Psoas muscle (tissue), 8 donors: Measurements from ENCODE around the gene SAMD13. TPM values are rescaled to one million over a fixed set of nuclear protein-coding genes. Genes with fewer than 3 reads are reported as not detected.

Experiments
- ATAC-seq, 4 donors: fragments of 200-7000 bp; cut with Tn5 transposase; one replicate each; pipeline ENCODE4 v1.9.1; 2020; ENCODE audit warnings: moderate library complexity in 3 of 4, mild to moderate bottlenecking in 2 of 4
- DNase-seq, 2 donors: peaks; one replicate each; pipeline ENCODE4 v3.0.0-alpha.2; 2020
- H3K27ac ChIP-seq: fragments of 200-600 bp; one replicate; pipeline ENCODE4 v1.8.0; 2022
- H3K27me3 ChIP-seq, 3 donors: fragments of 200-600 bp in 1 of 3; one replicate each; pipeline versions ENCODE4 v1.6.1 to v1.8.0; 2013 to 2022; ENCODE audit warnings: low read length in 2 of 3, mild to moderate bottlenecking in 2 of 3, moderate library complexity in 1 of 3; ENCODE audit not compliant: insufficient read depth in 3 of 3
- H3K36me3 ChIP-seq, 2 donors: fragments of 200-600 bp in 1 of 2; one replicate each; pipeline versions ENCODE4 v1.6.1 to v1.8.0; 2013 to 2022; ENCODE audit warnings: low read depth in 1 of 2, mild to moderate bottlenecking in 1 of 2, moderate library complexity in 1 of 2; ENCODE audit not compliant: insufficient read depth in 1 of 2
- H3K4me1 ChIP-seq: fragments of 200-600 bp; one replicate; pipeline ENCODE4 v1.8.0; 2022
- H3K4me3 ChIP-seq: fragments of 200-600 bp; one replicate; pipeline ENCODE4 v1.8.0; 2022; ENCODE audit warnings: mild to moderate bottlenecking
- H3K9me3 ChIP-seq: fragments of 200-600 bp; one replicate; pipeline ENCODE4 v1.8.0; 2022
- WGBS, 3 donors: extraction: QIAGEN DNeasy Blood & Tissue Kit; methylation state at CpG; one replicate each; pipeline versions ENCODE4 v1.1.6 to v1.1.7; 2013; 5-methylcytosine and 5-hydroxymethylcytosine counted together
- intact Hi-C, 2 donors: fragments of 100-400 bp; cut with DNase I; formaldehyde crosslinking; loops; one replicate each; pipeline versions ENCODE4 v1.11.0 to v1.14.2; 2022
- polyA plus RNA-seq, 3 donors: library from polyadenylated mRNA; stranded (reverse); fragments of 200-250 nt; gene quantifications; one replicate each; pipeline ENCODE4 v1.2.3, GENCODE V29; 2013
- total RNA-seq, 4 donors: library from RNA; stranded (reverse); fragmentation: NEBNext Ultra II Directional in 2 of 4; extraction: Animal tissue kit (Norgen Biotek cat#: 25700) in 2 of 4; gene quantifications; one replicate each; pipeline versions ENCODE4 v1.2.1 to v1.2.4, GENCODE V29; 2021 to 2023
- TF ChIP-seq, protein P1 (sequence below): fragments of 200-600 bp; IDR thresholded peaks from one replicate; pipeline ENCODE4 v1.8.0; 2022; ENCODE audit warnings: antibody characterized with exemption
- donor health status: healthy with polysubstance abuse.
- donor health status: DM: no; HTN: no; CAD: no; lungs with moderate emphysema.
- donor health status: Bipolar disorder and iron deficiency.
- donor health status: healthy.
- donor health status: DM: yes; HTN: yes; CAD: no.
- donor health status: DM: no; HTN: no; CAD: no.
- donor health status: DM: no; HTN: no; CAD: no.
- donor health status: DM: yes; HTN: yes; CAD: no.

Gene SAMD13
- total and polyA plus RNA-seq, 7 donors: 0.53 to 6.8 (median 1.7) TPM

DNA sequence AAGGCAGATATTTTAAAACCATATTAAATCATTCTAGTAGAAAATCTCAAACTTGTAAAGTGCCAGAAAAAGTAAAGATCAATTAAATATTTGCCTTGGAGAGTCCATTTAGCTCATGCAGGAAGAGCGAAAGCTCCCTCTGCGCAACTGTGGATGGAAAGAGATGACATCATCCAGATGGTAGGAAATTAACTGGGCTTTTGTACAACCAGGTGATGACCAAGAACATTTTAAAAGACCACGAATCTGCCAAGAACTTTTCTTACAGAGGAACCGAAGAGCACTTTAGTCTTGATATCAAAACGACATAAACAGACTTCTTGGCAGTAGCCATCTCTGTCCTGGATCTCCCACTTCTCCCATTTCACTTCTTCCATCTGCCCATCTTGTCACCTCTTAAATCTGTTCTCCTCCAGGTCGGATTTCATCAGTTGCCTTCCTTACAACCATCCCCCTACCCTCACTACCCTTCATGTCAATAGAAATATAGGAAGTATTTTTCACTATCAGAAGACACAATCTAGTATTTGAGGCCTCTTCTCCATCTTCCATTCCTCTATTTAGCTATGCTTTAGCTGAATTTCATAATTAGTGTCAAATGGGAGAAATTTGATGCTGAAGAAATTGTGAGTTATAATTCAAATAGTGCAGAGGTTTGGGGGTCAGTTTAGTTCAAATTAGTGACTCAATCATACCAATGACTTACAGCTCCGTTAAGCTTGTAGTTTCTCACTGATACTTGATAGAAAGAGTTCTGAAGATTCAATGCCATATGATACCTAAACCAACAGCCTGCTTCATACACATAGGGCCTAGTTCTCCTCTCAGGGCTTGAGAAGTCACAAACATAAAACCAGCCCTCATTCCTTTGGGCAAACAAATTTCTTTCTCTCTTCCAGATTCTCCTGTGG, 74.7 kb downstream of the SAMD13 start:
- intact Hi-C loops: loop anchor here in 1 of 2 donors (10.0 kb wide), 1 partner anchor 71 kb away; the partner anchor contains the start of gene SAMD13

DNA sequence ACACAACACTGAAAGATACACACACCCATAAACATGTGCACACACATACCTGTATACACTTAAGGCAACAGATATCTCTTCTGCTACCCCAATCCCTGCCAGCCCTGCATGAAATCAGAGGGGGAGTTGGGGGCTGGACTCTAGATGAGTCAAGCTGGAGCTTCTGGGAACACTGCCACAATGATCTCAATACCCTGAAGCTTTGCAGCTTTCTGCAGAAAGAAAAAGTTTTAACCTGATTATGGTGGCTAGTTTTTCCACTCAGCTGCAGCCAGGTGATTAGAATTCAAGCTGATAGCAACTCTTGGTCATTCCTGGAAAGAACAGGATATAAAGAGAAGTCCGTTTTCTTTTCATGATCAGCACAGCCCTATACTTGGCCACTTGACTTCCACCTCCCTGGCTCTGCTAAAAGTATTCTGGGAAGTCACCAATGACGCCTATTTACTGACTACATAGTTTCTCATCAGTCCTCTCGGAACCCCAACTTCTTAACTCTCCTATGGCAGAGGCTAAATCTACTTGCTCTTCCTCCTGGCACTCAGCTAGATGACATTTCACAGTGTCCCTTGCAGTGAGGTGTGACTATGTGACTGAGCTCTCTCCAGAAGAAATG, 76.1 kb downstream of the SAMD13 start:
- Histone ChIP-seq H3K36me3 (no peaks in the 10 kb centered on the region), H3K4me3 (no peak overlapping the region), H3K4me1 (peaks cover 32% of the 10 kb centered on the region), H3K9me3 (no peaks in the 10 kb centered on the region), H3K27me3 (no peaks in the 10 kb centered on the region), H3K27ac (no peak overlapping the region)
- ATAC-seq (peak in 2 of 4 donors; percentile 30 to 41), DNase-seq (no peak)
- TF ChIP-seq, protein P1, sequence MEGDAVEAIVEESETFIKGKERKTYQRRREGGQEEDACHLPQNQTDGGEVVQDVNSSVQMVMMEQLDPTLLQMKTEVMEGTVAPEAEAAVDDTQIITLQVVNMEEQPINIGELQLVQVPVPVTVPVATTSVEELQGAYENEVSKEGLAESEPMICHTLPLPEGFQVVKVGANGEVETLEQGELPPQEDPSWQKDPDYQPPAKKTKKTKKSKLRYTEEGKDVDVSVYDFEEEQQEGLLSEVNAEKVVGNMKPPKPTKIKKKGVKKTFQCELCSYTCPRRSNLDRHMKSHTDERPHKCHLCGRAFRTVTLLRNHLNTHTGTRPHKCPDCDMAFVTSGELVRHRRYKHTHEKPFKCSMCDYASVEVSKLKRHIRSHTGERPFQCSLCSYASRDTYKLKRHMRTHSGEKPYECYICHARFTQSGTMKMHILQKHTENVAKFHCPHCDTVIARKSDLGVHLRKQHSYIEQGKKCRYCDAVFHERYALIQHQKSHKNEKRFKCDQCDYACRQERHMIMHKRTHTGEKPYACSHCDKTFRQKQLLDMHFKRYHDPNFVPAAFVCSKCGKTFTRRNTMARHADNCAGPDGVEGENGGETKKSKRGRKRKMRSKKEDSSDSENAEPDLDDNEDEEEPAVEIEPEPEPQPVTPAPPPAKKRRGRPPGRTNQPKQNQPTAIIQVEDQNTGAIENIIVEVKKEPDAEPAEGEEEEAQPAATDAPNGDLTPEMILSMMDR: no peak
- 15 to 29% (median 15%) methylated on average over 3 of the region's 3 CpGs for WGBS, 3 donors
- intact Hi-C loops: loop anchor here in 1 of 2 donors (10.0 kb wide), 1 partner anchor 73 kb away; the partner anchor contains the start of gene SAMD13

More for the DNA sequence above, 74.7 kb downstream of the SAMD13 start:
- peak; percentile 45 to 71 (median 64) for ATAC-seq
- Histone ChIP-seq H3K4me3 (no peak overlapping the region), H3K36me3 (no peaks in the 10 kb centered on the region), H3K27me3 (no peaks in the 10 kb centered on the region), H3K9me3 (no peaks in the 10 kb centered on the region), H3K27ac (peak overlapping the region; percentile 65), H3K4me1 (peaks cover 32% of the 10 kb centered on the region)
- DNase-seq: no peak
- WGBS, 3 donors: 25 to 28% (median 27%) methylated on average over 7 of the region's 7 CpGs
- TF ChIP-seq, protein P1: no peak

DNA sequence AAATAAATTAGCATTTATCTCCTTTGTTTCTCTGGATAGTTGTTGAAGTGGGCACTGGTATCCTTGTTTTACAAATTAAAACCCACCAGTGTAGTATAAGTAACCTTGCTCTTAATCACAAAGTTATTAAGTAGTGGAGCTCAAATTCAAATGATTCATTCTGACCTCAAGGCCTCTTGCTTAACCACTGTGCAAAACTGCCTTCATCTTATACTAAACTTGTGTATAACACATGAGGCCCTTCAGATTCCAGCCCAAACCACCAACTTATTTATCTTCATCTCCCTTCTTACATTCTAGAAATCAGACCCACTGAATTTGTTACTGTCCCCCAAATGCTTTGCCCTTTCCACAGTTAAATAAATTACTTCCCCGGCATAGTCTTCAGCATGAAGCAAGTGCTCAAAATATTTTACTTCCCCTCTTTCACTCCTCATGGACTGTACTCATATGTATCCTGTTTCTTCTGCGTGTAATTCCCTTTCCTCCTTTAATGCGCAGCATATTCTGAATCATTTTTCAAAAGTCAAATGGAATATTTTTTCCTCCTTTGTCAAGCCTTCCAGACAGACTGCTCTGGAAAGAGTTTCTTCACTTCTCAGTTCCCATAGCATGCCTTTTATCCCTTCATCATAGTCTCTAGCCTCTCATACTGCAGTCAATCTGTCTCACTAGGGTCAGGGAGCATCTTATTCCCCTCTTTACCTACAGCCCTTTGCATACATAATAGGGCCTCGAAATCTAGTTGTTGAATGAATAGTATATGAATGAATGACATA, 77.8 kb downstream of the SAMD13 start:
- intact Hi-C loops: loop anchor here in 1 of 2 donors (10.0 kb wide), 1 partner anchor 75 kb away; the partner anchor contains the start of gene SAMD13
- peaks cover 21% of the 10 kb centered on the region for H3K4me1 ChIP-seq
- ATAC-seq: peak in 1 of 4 donors; percentile 25
- H3K36me3 ChIP-seq: no peaks in the 10 kb centered on the region
- WGBS, 3 donors: 75 to 83% (median 76%) methylated on average over 4 of the region's 4 CpGs
- H3K27me3 ChIP-seq: no peaks in the 10 kb centered on the region
- no peak overlapping the region for H3K4me3 ChIP-seq
- H3K27ac ChIP-seq: no peak overlapping the region
- H3K9me3 ChIP-seq: no peaks in the 10 kb centered on the region
- TF ChIP-seq, protein P1: no peak
- no peak for DNase-seq

DNA sequence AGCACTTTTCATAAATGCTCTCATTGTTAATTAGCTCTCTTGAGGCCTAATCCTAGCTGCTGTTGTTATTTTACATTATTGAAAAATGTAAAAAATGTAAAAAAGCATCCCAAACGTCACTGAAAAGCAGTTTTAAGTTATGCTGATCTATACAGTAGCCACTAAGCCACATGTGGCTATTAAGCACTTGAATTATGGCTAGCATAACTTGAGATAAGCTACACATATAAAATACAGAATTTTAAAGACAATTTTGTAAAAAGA, 78.3 kb downstream of the SAMD13 start:
- no peak overlapping the region for H3K27ac ChIP-seq
- DNase-seq: no peak
- no peak overlapping the region for H3K4me3 ChIP-seq
- WGBS, 3 donors: 75 to 89% (median 86%) methylated on average over 1 of the region's 1 CpG
- ATAC-seq: no peak
- no peaks in the 10 kb centered on the region for H3K27me3 ChIP-seq
- no peaks in the 10 kb centered on the region for H3K9me3 ChIP-seq
- TF ChIP-seq, protein P1: no peak
- H3K36me3 ChIP-seq: no peaks in the 10 kb centered on the region
- H3K4me1 ChIP-seq: peaks cover 19% of the 10 kb centered on the region
- intact Hi-C loops: loop anchor here in 1 of 2 donors (10.0 kb wide), 1 partner anchor 75 kb away; the partner anchor contains the start of gene SAMD13
